Amniotic epithelial cell (primary cell): ENCODE measurements around the gene AKNAD1.

Experiments used
- DNase-seq: peaks from one replicate; pipeline ENCODE4 v3.0.0-alpha.2; 2010; ENCODE audit warnings: low read depth

AKNAD1 gene

GRCh38 chr1:108862698-108863477 is 6.0 kb upstream of the AKNAD1 start:
- DNase-seq, result no peak

- no peak for DNase-seq
Observed at GRCh38 chr1:108862017-108862610, 5.2 kb upstream of the AKNAD1 start.

GRCh38 chr1:108861566-108861965 is 4.7 kb upstream of the AKNAD1 start:
- DNase-seq, result no peak

GRCh38 chr1:108860190-108860907 is 3.5 kb upstream of the AKNAD1 start:
- DNase-seq, result no peak

GRCh38 chr1:108858230-108858950 is 1.5 kb upstream of the AKNAD1 start:
- no peak for DNase-seq

- no peak for DNase-seq
Observed at GRCh38 chr1:108854221-108855019, 2.5 kb downstream of the AKNAD1 start.

GRCh38 chr1:108852221-108852975 is 4.5 kb downstream of the AKNAD1 start:
- no peak for DNase-seq

GRCh38 chr1:108851567-108851966 is 5.3 kb downstream of the AKNAD1 start:
- peak; percentile 56 for DNase-seq

GRCh38 chr1:108850929-108851328 is 6.0 kb downstream of the AKNAD1 start:
- no peak for DNase-seq

- DNase-seq, result no peak
Observed at GRCh38 chr1:108848806-108849205, 8.1 kb downstream of the AKNAD1 start.

- no peak for DNase-seq
Observed at GRCh38 chr1:108847494-108847893, 9.4 kb downstream of the AKNAD1 start.

- DNase-seq, result no peak
Observed at GRCh38 chr1:108845991-108846390, 10.9 kb downstream of the AKNAD1 start.

- DNase-seq, result no peak
Observed at GRCh38 chr1:108845446-108845845, 11.4 kb downstream of the AKNAD1 start.

- DNase-seq, result no peak
Observed at GRCh38 chr1:108843390-108844137, 13.3 kb downstream of the AKNAD1 start.

- DNase-seq, result no peak
Observed at GRCh38 chr1:108842525-108843181, 14.2 kb downstream of the AKNAD1 start.

GRCh38 chr1:108841703-108842102 is 15.2 kb downstream of the AKNAD1 start:
- no peak for DNase-seq

- DNase-seq, result no peak
Observed at GRCh38 chr1:108832929-108833328, 24.0 kb downstream of the AKNAD1 start.

GRCh38 chr1:108831225-108831624 is 25.7 kb downstream of the AKNAD1 start:
- peak; percentile 47 for DNase-seq
